CD14-positive monocyte (primary cell): ENCODE results near the gene PSRC1. TPM values are rescaled to one million over a fixed set of nuclear protein-coding genes. Genes with fewer than 3 reads are reported as not detected.
A peak's percentile ranks its signal among the peaks of the same experiment; 100 is the strongest.

Experiments used
- DNase-seq, 3 donors: peaks; one replicate each; pipeline ENCODE4 v3.0.0-alpha.2; 2011 to 2022
- H2AFZ ChIP-seq: 2 replicates; pipeline ENCODE4 v1.6.0; 2012; ENCODE audit warnings: mild to moderate bottlenecking, low read depth, low read length, inconsistent platforms; ENCODE audit not compliant: insufficient read depth, poor library complexity, severe bottlenecking
- H3K27ac ChIP-seq, 2 donors: 1 replicate in 1 of 2; 2 replicates in 1 of 2; pipeline ENCODE4 v1.5.1; 2012 to 2013; ENCODE audit warnings: low read length in 2 of 2, control low read depth in 1 of 2, inconsistent platforms in 1 of 2, low read depth in 1 of 2, mild to moderate bottlenecking in 1 of 2
- H3K27me3 ChIP-seq, 2 donors: one replicate each; pipeline versions ENCODE4 v1.6.0 to v1.6.1; 2011 to 2013; ENCODE audit warnings: low read length in 2 of 2; ENCODE audit not compliant: control insufficient read depth in 2 of 2, insufficient read depth in 2 of 2
- H3K36me3 ChIP-seq, 2 donors: replicated peaks in 1 of 2; 1 replicate in 1 of 2; 2 replicates in 1 of 2; pipeline versions ENCODE4 v1.5.1 to v1.6.1; 2012 to 2013; ENCODE audit warnings: low read length in 2 of 2, control low read depth in 1 of 2, inconsistent platforms in 1 of 2, mild to moderate bottlenecking in 1 of 2; ENCODE audit not compliant: insufficient read depth in 2 of 2, control insufficient read depth in 1 of 2
- H3K4me1 ChIP-seq, 2 donors: 1 replicate in 1 of 2; 2 replicates in 1 of 2; pipeline versions ENCODE4 v1.5.1 to v1.6.1; 2012 to 2013; ENCODE audit warnings: low read length in 2 of 2, control low read depth in 1 of 2, inconsistent platforms in 1 of 2, mild to moderate bottlenecking in 1 of 2, moderate library complexity in 1 of 2; ENCODE audit not compliant: insufficient read depth in 2 of 2, control insufficient read depth in 1 of 2
- H3K4me2 ChIP-seq: replicated peaks from 2 replicates; pipeline ENCODE3; 2012; ENCODE audit warnings: low read length, moderate library complexity, mild to moderate bottlenecking; ENCODE audit not compliant: poor library complexity, severe bottlenecking; ENCODE audit errors: extremely low read depth
- H3K4me3 ChIP-seq, 3 experiments: fragments of 200-600 bp in 1 of 3; sonication (generic) in 1 of 3; replicated peaks in 1 of 3; 1 replicate in 2 of 3; 2 replicates in 1 of 3; pipeline ENCODE4 v1.5.1; 2011 to 2013; ENCODE audit warnings: low read length in 3 of 3, mild to moderate bottlenecking in 3 of 3, control low read depth in 2 of 3, low read depth in 2 of 3, inconsistent platforms in 1 of 3, moderate library complexity in 1 of 3
- H3K79me2 ChIP-seq: 2 replicates; pipeline ENCODE4 v1.6.0; 2012; ENCODE audit warnings: mild to moderate bottlenecking, control low read depth, inconsistent platforms, low read length, moderate library complexity; ENCODE audit not compliant: insufficient read depth
- H3K9ac ChIP-seq: 2 replicates; pipeline ENCODE4 v1.6.0; 2017; ENCODE audit warnings: low read length, mild to moderate bottlenecking; ENCODE audit not compliant: insufficient read depth, poor library complexity, severe bottlenecking
- H3K9me3 ChIP-seq, 2 donors: replicated peaks in 1 of 2; 1 replicate in 1 of 2; 2 replicates in 1 of 2; pipeline versions ENCODE4 v1.5.1 to v1.6.1; 2012 to 2013; ENCODE audit warnings: low read length in 2 of 2, control low read depth in 1 of 2; ENCODE audit not compliant: control insufficient read depth in 1 of 2, insufficient read depth in 1 of 2
- H4K20me1 ChIP-seq: 2 replicates; pipeline ENCODE4 v1.6.0; 2012; ENCODE audit warnings: mild to moderate bottlenecking, low read length, control low read depth, moderate library complexity; ENCODE audit not compliant: insufficient read depth
- H3K27ac Mint-ChIP-seq, 7 donors: one replicate each; pipeline ENCODE4 v1.8.0; 2020; ENCODE audit warnings: mild to moderate bottlenecking in 7 of 7, mixed read lengths in 7 of 7, moderate library complexity in 6 of 7, inconsistent platforms in 2 of 7
- H3K27me3 Mint-ChIP-seq, 3 donors: one replicate each; pipeline ENCODE4 v1.8.0; 2021 to 2022; ENCODE audit warnings: low read depth in 3 of 3, mild to moderate bottlenecking in 3 of 3, mixed read lengths in 3 of 3, moderate library complexity in 3 of 3, inconsistent platforms in 1 of 3
- H3K36me3 Mint-ChIP-seq, 2 donors: one replicate each; pipeline ENCODE4 v1.8.0; 2020; ENCODE audit warnings: mixed read lengths in 2 of 2, inconsistent platforms in 1 of 2, mild to moderate bottlenecking in 1 of 2
- H3K4me1 Mint-ChIP-seq: one replicate; pipeline ENCODE4 v1.8.0; 2020; ENCODE audit warnings: mild to moderate bottlenecking, mixed read lengths
- H3K4me3 Mint-ChIP-seq, 2 donors: one replicate each; pipeline ENCODE4 v1.8.0; 2020; ENCODE audit warnings: mild to moderate bottlenecking in 2 of 2, mixed read lengths in 2 of 2, moderate library complexity in 1 of 2
- H3K9me3 Mint-ChIP-seq, 7 donors: one replicate each; pipeline ENCODE4 v1.8.0; 2020 to 2022; ENCODE audit warnings: mixed read lengths in 7 of 7, mild to moderate bottlenecking in 6 of 7, moderate library complexity in 6 of 7, inconsistent platforms in 2 of 7
- WGBS: methylation state at CpG from one replicate; pipeline ENCODE4 v1.1.5; 2013; ENCODE audit warnings: missing lambda C conversion rate; ENCODE audit not compliant: insufficient coverage; 5-methylcytosine and 5-hydroxymethylcytosine counted together
- intact Hi-C, 2 donors: fragments of 100-400 bp; cut with micrococcal nuclease; formaldehyde crosslinking; loops; one replicate each; pipeline versions ENCODE4 v1.15.0 to v1.15.1; 2023
- polyA plus RNA-seq, 3 donors: library from polyadenylated mRNA; depleted of rRNA in 1 of 3; unstranded in 2 of 3; stranded (reverse) in 1 of 3; fragments of 300-500 nt in 2 of 3; fragments of >200 nt in 1 of 3; fragmentation: Illumina TruSeq in 2 of 3; gene quantifications; 1 replicate in 2 of 3; 2 replicates in 1 of 3; pipeline ENCODE4 v1.2.3, GENCODE V29; 2012 to 2021
- TF ChIP-seq, protein P1 (sequence below): fragments of 200-600 bp; IDR thresholded peaks from one replicate; pipeline ENCODE4 v1.8.0; 2022; ENCODE audit warnings: antibody characterized with exemption, mild to moderate bottlenecking

Gene PSRC1
- polyA plus RNA-seq, 3 donors = 5.8 to 25.5 (median 7.1) TPM

DNA sequence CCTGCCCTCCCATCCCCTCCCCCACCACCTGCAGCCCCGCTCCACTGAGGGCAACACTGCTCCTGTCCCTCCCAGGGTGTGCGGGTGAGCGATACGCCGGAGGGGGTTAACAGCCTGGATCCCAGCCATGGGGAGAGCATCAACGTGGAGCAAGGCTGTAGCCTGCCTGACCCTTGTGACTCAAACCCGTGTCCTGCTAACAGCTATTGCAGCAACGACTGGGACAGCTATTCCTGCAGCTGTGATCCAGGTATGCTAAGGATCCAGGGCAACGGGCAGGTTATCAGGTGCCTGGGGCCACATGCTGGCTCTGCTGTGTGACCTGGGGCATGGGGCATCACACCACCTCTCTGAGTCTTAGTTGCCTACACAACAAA, 18.6 kb downstream of the PSRC1 start:
- H3K36me3 ChIP-seq = no peaks in the 10 kb centered on the region
- H3K27ac ChIP-seq = no peak overlapping the region
- no peak overlapping the region for H3K4me3 ChIP-seq
- no peaks in the 10 kb centered on the region for H3K9me3 ChIP-seq
- TF ChIP-seq, protein P1, sequence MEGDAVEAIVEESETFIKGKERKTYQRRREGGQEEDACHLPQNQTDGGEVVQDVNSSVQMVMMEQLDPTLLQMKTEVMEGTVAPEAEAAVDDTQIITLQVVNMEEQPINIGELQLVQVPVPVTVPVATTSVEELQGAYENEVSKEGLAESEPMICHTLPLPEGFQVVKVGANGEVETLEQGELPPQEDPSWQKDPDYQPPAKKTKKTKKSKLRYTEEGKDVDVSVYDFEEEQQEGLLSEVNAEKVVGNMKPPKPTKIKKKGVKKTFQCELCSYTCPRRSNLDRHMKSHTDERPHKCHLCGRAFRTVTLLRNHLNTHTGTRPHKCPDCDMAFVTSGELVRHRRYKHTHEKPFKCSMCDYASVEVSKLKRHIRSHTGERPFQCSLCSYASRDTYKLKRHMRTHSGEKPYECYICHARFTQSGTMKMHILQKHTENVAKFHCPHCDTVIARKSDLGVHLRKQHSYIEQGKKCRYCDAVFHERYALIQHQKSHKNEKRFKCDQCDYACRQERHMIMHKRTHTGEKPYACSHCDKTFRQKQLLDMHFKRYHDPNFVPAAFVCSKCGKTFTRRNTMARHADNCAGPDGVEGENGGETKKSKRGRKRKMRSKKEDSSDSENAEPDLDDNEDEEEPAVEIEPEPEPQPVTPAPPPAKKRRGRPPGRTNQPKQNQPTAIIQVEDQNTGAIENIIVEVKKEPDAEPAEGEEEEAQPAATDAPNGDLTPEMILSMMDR = no peak
- DNase-seq = no peak
- no peak overlapping the region for H3K4me2 ChIP-seq
- H3K9ac ChIP-seq = no peak overlapping the region
- no peaks in the 10 kb centered on the region for H3K27me3 ChIP-seq
- Mint-ChIP-seq H3K9me3 (peaks cover 0 to 3% (median 0%) of the 10 kb centered on the region in 7 donors), H3K36me3 (no peaks in the 10 kb centered on the region), H3K27ac (no peak overlapping the region), H3K27me3 (peaks cover 0 to 9% (median 8%) of the 10 kb centered on the region in 3 donors), H3K4me3 (no peak overlapping the region), H3K4me1 (peaks cover 6% of the 10 kb centered on the region)
- no peak overlapping the region for H2AFZ ChIP-seq
- WGBS = 79% methylated on average over 8 of the region's 9 CpGs
- peaks cover 5 to 7% of the 10 kb centered on the region in 2 donors for H3K4me1 ChIP-seq
- intact Hi-C loops = loop anchor here (5.0 kb wide), 1 partner anchor 133 kb away; the partner anchor contains the start of gene SORT1 (in 2 of the 2)
- H3K79me2 ChIP-seq = no peaks in the 10 kb centered on the region
- no peaks in the 10 kb centered on the region for H4K20me1 ChIP-seq

DNA sequence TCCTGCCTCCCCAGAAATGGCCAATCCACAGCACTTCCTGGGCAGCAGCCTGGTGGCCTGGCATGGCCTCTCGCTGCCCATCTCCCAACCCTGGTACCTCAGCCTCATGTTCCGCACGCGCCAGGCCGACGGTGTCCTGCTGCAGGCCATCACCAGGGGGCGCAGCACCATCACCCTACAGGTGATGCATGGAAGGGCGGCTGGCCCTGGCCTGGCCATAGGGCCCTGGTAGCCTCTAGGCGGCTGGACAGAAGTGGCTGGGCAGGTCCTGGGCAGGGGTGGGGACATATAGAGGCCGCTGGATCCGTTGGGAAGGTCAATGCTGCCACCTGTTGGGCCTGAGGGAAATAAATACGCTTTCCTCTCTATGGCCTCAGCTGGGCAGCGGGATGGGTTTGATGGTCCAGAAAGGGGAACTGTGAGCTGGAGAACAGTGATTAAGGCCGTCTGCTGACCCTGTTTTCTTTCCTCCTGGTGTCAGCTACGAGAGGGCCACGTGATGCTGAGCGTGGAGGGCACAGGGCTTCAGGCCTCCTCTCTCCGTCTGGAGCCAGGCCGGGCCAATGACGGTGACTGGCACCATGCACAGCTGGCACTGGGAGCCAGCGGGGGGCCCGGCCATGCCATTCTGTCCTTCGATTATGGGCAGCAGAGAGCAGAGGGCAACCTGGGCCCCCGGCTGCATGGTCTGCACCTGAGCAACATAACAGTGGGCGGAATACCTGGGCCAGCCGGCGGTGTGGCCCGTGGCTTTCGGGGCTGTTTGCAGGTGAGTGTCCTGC, 19.2 kb downstream of the PSRC1 start:
- no peaks in the 10 kb centered on the region for H3K36me3 ChIP-seq
- peaks cover 5 to 7% of the 10 kb centered on the region in 2 donors for H3K4me1 ChIP-seq
- Mint-ChIP-seq H3K27ac (peak overlapping the region in 1 of 7 donors; percentile 32), H3K4me1 (peaks cover 6% of the 10 kb centered on the region), H3K27me3 (peaks cover 0 to 9% (median 8%) of the 10 kb centered on the region in 3 donors), H3K36me3 (no peaks in the 10 kb centered on the region), H3K4me3 (no peak overlapping the region), H3K9me3 (peaks cover 0 to 3% (median 0%) of the 10 kb centered on the region in 7 donors)
- peak; percentile 78 to 85 (median 79) for DNase-seq
- TF ChIP-seq, protein P1 = peak; percentile 97
- WGBS = 53% methylated on average over 26 of the region's 29 CpGs
- no peak overlapping the region for H2AFZ ChIP-seq
- intact Hi-C loops = loop anchor here (2.0 to 5.0 kb wide), 2 partner anchors 134 to 269 kb away; partner anchors contain the start of gene SORT1 (in 2 of the 2)
- H3K4me3 ChIP-seq = no peak overlapping the region
- H4K20me1 ChIP-seq = no peaks in the 10 kb centered on the region
- no peaks in the 10 kb centered on the region for H3K27me3 ChIP-seq
- H3K9ac ChIP-seq = no peak overlapping the region
- no peaks in the 10 kb centered on the region for H3K79me2 ChIP-seq
- no peaks in the 10 kb centered on the region for H3K9me3 ChIP-seq
- H3K4me2 ChIP-seq = no peak overlapping the region
- H3K27ac ChIP-seq = no peak overlapping the region
